VCaP (cell line): Measurements from ENCODE around the gene LAMA2.

Source experiments
- H3K27ac ChIP-seq: fragments of 450-650 bp; 2 replicates; pipeline ENCODE4 v1.5.1; 2017
- CTCF ChIP-seq: fragments of 450-650 bp; conservative IDR thresholded peaks from 2 replicates; pipeline ENCODE4 v1.5.1; 2017; ENCODE audit warnings: mild to moderate bottlenecking, moderate library complexity

Gene LAMA2

DNA sequence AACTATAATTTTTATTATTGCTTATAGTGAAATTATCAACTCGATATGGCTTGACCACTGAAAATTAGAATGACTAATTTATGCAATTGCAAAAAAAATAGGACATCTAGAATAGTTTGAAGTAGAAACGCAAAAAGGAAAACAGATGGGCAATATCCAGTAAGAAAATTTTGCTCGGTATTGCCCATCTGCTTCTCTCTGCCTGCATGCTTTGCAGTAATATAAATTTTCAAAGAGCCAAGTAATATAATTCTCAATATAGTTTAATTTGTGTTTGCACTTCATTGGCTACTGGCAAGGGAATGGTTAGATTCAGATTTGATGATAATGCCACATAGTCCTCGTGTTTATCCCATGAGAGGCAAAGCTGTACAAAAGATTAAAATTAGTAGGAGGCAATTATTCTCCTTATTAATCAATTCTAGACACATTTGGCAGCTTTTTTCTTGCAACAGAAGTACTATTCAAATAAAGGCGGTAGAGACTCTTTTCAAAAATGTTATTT lies 27.3 kb upstream of the LAMA2 start:
- no peak for TF ChIP-seq CTCF
- no peak overlapping the region for H3K27ac ChIP-seq

DNA sequence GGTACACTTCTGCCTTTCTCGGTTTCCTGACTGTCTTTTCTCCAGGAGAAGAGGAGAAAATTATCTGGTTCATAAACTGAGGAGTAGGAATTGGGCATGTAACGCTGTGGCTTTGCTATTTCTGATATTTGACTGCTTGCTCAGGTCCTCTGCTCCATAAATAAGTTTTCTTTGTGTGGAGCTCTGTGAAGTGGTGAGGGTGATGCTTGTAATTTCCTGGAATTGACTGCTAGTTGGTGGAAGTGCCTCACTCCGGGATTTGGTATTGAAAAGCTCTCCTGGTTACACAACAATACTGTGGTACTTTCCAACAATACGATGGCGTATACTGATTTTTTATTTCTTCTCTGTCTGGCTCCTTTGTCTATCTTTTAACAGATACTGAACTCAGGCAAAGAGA lies 25.1 kb upstream of the LAMA2 start:
- no peak for TF ChIP-seq CTCF
- no peak overlapping the region for H3K27ac ChIP-seq

DNA sequence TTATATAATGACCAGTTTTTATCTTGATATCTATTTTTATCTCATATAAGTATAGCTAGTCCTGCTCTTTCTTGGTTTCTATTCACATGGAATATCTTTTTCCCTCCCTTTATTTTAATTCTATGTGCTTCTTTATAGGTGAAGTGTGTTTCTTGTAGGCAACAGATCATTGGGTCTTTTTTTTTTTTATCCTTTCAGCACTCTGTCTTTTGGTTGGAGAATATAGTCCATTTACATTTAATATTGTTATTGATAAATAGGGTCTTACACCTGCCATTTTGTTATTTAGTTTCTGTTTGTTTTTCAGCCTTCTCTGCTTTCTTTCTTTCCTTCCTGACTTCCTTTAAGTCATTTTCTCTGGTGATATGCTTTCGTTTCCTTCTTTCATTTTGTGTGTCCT lies 22.2 kb upstream of the LAMA2 start:
- H3K27ac ChIP-seq, result no peak overlapping the region
- TF ChIP-seq CTCF, result no peak

- no peak for TF ChIP-seq CTCF
These were observed 19.0 kb upstream of the LAMA2 start for GRCh38 chr6:128863983-128864382.

DNA sequence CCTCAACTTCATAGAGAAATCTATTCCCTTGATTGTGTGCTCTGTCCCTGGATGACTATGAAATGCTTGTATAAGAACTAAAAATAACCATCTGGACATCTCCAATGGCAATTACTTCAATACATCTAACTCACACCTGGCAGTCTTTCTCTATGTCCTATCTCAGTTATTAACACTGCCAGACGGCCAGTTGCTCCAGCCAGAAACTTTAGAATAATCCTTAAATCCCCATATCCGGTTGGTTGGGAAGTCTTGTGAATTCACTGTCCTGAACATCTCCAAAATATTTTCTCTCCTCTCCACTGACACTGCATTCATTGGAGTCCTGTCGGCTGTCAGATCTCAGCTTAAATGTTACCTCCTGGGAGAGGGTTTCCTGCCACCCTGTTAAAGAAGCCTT lies 12.2 kb upstream of the LAMA2 start:
- no peak overlapping the region for H3K27ac ChIP-seq
- no peak for TF ChIP-seq CTCF

More at GRCh38 chr6:128863983-128864382, 19.0 kb upstream of the LAMA2 start:
- no peak overlapping the region for H3K27ac ChIP-seq

DNA sequence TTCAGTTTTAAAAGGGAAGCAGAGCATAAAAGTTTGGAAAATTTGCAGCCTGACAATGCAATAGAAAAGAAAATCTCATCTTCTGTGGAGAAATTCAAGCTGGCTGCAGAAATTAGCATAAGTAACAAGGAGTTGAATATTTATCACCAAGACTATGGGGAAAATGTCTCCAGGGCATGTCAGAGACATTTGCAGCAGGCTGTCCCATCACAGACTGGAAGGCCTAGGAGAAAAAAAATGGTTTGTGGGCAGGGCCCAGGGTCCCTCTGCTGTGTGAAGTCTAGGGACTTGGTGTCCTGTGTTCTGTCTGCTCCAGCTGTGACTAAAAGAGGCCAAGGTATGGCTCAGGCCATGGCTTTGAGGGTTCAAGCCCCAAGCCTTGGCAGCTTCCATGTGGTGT lies 8.1 kb upstream of the LAMA2 start:
- no peak overlapping the region for H3K27ac ChIP-seq
- TF ChIP-seq CTCF, result no peak

DNA sequence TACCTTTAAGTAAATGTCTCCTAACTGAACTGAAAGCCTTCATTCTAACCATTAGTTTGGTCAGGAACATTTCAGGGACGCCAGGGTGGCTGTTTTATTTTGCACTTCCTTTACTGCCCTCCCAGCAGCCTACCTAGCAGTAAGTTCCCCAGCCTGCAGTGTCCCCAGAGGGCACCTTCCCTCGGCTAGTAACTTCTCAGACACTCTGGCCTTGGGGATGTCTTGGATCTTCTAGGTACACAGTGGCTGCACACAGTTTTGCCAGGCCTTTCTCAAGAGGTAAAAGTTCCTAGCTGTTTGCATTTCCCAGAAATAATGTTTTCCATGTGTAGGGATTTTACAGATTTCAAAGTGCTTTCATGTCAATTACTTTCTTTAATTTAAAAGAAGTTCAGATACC lies 378 bp upstream of the LAMA2 start:
- TF ChIP-seq CTCF, result no peak

DNA sequence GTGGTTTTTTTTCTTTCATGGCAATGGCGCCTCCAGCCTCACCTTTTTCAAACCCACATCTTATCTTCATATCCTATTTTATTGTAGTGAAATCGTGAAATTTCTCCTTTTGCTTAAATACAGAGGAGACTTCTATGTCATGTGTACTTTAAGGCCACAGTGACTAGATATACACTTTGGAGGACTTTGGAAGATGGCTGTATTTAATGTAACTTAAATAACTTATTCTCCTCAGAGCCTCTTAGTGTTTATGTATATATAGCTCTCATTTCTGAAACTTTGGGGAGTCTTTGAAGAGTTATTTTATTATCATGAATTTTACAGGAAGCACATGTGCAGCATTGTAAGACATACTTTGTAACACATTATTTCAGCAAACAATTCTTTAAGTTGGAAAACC lies 968 bp downstream of the LAMA2 start:
- TF ChIP-seq CTCF, result no peak
- H3K27ac ChIP-seq, result no peak overlapping the region

More for the DNA sequence above, 378 bp upstream of the LAMA2 start:
- H3K27ac ChIP-seq, result no peak overlapping the region
